Dedifferentiated amniotic fluid mesenchymal stem cell (primary cell): ENCODE data around the gene APOBEC2.
A peak's percentile ranks its signal among the peaks of the same experiment; 100 is the strongest.

Experiments
- DNase-seq: peaks from one replicate; pipeline ENCODE4 v3.0.0-alpha.2; 2016; ENCODE audit errors: extremely low spot score

The APOBEC2 gene

GRCh38 chr6:41058783-41059181 lies 5.8 kb downstream of the APOBEC2 start:
- no peak for DNase-seq

DNA sequence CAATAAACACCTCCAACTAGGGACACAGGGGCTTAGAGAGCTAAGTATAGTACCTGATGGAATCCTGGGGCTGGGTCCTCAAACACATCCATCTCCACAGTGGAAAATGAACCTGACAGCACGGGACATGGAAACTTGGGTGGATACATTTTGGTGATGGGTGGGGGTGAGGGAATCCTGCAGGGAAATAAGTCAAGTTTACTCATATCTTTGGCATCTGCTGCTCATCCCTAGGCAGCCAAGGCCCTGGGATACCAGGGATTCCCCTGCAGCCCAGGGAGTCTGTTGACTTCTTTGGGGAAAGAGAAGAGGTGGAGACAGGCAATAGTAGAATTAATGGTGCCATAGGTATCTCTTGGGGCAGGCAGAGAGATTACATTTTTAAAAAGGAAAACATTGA lies 6.6 kb downstream of the APOBEC2 start:
- DNase-seq = no peak

DNA sequence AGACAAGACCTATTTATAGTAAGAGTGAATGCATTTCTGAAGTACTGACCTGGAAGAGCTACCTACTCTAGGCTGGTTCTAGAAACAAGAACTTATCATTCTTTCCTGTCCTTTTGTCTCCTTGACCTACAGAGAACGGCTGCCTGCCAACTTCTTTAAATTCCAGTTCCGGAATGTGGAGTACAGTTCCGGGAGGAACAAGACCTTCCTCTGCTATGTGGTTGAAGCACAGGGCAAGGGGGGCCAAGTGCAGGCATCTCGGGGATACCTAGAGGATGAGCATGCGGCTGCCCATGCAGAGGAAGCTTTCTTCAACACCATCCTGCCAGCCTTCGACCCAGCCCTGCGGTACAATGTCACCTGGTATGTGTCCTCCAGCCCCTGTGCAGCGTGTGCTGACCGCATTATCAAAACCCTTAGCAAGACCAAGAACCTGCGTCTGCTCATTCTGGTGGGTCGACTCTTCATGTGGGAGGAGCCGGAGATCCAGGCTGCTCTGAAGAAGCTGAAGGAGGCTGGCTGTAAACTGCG lies 8.3 kb downstream of the APOBEC2 start:
- DNase-seq = no peak

GRCh38 chr6:41062056-41062455 lies 9.1 kb downstream of the APOBEC2 start:
- no peak for DNase-seq

DNA sequence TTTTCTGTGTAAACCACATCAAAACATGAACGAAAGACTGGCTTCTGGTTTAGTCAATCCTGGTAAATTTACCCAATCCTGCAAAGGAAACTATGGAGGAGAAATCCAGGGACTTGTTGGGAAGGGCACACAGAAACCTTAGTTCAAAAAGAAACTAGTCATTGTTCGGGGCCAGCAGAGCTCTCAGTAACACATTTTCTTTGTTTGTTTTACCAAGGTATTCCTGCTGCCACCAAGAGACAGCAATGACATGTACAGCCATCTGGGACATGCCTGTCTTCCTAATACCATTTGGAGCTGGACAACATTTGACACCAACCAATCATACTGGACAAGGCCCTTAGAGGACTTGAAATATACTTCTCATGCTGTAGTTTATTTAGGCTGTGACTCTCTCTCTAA lies 10.9 kb downstream of the APOBEC2 start:
- no peak for DNase-seq

- no peak for DNase-seq
These were observed 11.8 kb downstream of the APOBEC2 start for GRCh38 chr6:41064841-41065240.

DNA sequence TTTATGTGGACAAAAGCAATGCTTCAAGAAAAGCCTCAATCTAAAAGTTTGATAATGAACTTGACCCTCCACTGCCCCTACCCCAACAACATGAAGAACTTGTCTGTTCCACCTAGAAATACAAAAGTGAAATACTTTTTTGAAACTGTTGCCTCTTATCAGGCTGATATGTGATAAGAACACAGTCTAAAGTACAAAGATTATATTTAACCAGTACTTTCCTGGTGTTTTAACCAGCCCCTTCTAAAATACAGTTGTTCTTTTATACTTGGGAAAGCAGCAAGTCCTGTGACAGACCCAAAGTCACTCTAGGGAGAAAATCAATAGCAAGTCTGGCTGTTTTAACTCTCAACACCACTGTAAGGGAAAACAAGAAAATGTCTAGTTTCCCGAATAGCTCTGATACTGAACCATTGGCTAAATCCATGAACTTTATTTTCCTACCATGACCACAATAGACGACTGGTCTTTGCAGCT lies 12.6 kb downstream of the APOBEC2 start:
- DNase-seq = no peak

- peak; percentile 86 for DNase-seq
These were observed 13.9 kb downstream of the APOBEC2 start for GRCh38 chr6:41066867-41067304.

- DNase-seq = no peak
These were observed 18.5 kb downstream of the APOBEC2 start for GRCh38 chr6:41071501-41071922.

DNA sequence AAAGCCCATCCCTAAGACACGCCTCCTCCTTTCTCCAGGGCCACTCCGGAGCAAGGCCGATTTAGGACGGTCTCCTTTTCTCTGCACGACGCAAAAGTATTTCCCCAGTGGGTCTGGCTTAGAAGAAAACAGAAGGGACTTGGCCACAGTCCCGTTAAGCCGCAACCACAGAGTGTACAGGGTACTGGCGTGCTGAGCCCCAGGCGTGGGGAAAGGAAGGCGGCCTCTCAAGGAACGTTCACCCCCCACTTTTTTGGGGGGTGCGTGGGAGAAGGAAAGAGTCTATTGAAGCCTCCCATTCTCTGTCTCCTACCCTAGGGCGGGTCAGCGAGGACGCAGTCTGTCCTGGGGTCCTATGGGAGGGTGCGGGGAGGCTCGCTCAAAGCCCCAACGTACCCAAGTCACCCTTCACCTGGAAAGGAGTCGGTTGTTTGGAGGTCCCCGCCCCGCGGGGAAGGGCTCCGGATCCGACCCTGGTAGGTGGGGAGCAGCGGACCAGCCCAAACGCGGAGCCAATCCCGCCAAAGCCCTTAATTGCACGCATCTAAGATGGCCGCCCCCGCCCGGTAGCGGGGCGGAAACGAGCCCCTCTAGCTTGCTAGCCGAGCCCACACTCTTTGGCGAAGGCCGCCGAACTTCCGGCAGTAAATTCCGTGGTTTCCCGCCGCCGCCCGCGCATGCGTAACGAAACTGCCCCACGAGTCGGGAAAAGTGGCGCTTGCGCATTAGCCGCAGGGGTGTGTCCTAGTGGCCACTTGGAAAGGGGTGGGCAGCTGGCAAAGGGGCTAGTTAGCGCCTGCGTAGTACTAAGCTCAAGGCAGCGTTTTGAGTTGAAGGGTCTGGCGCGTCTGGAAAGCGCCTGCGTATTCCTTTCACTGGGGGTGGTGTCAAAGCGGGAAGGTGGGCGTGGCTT lies 19.2 kb downstream of the APOBEC2 start, which contains the start of gene OARD1:
OARD1 (minus strand) TSS at position 434 of the 913 bp plus-strand sequence. CDS start 722 bp downstream, outside the sequence.
- peak; percentile 99 for DNase-seq

GRCh38 chr6:41072836-41073202 lies 19.8 kb downstream of the APOBEC2 start, which contains the start of gene NFYA:
Gene NFYA, plus strand, starts transcription at chr6:41072974. Its CDS starts 6,116 bp downstream, at chr6:41079090.
- peak; percentile 99 for DNase-seq

DNA sequence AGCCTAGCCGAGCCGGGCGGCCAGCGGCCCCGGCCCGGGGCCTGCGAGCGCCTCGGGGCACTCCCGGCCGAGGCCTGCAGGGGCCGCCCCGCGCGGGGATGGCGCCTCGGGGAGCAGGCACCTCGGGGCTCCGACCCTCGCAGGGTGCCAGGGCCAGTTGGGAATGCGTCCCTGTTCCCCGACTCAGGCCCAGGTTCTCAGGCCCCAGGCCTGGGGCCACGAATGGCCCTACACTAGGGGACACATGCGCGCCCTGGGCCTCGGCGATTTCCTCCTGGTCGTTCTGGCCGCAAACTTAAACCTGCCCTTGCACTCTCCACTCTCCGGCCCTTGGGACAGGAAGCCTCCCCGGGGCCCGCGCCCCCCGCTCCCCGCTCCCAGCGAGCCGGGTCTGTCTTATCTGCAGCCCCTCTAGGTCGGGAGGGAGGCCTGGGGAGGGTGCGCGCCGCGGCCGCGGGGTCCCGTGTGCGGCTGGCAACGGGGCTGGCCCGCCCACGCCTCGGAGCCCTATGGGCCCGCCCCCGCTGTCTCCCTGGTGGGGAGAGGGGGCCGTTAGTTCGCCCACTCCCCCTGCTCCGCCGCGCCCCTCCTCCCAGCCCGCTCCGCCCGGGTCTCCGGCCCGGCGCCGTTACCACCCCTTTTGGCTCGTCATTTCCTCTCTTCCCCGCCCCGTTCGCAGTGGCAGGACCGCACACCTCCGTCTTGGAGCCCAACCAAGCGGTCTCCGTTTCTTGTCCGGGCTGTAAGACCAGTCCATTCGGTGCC lies 20.4 kb downstream of the APOBEC2 start:
- peak; percentile 63 for DNase-seq

GRCh38 chr6:41073968-41074691 lies 21.1 kb downstream of the APOBEC2 start:
- no peak for DNase-seq

- no peak for DNase-seq
These were observed 21.9 kb downstream of the APOBEC2 start for GRCh38 chr6:41074692-41075436.

GRCh38 chr6:41075651-41076626 lies 22.9 kb downstream of the APOBEC2 start:
- no peak for DNase-seq

- no peak for DNase-seq
These were observed 24.5 kb downstream of the APOBEC2 start for GRCh38 chr6:41077536-41077935.

DNA sequence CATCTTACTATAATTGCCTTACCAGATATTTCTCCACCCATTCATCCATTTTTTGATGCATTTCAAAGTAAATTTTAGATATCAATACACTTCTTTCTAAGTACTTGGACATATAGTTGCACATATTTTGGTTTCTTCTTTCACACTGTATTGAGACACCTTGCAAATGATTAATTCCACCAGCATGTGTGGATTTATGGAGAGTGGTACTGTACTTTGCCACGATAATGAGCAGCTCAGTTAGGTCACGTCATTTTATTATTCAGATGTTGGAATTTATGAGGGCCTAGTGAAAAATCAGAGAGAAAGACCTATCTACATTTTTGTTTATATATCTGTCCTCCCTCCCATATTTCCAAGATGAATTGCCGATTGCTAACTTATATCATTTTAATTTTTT lies 25.1 kb downstream of the APOBEC2 start:
- DNase-seq = no peak

DNA sequence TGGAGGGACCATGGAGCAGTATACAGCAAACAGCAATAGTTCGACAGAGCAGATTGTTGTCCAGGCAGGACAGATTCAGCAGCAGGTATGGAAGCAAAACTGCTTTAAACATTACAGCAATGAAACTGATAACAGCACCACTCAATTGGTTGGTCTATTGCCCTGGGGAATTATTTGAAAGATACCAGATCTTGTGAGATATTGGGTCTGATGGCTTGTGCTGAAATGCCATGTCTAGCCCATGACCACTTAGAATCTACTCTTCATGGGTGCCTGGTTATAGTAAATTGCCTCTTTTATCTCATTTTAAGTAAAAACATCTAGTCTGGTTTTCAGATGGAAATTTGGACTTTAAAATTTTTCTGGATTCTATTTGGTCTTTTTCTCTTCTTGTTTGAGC lies 26.1 kb downstream of the APOBEC2 start:
- no peak for DNase-seq

GRCh38 chr6:41080621-41081020 lies 27.6 kb downstream of the APOBEC2 start:
- DNase-seq = no peak

DNA sequence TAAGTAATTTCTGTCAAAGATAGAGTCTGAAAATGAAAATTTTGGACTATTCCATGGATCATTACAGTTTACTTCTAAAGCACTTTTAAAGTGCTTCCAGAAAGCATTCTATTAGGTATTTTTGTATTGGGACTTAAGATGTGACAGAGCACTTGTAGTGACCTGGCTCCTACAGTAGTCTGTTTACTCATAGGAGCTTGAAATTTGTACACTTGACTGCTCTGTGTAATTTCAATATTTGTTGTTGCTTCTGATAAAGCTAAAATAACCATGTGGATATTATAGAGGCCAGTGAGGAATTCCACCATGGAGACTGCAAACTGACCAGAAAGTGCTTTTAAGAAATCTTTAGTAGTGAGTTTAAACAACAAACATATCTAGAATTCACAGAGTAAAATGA lies 30.1 kb downstream of the APOBEC2 start:
- DNase-seq = no peak
